DMS 273 treated with DMSO at 0.1 percent for 48 hours (cell line): Measurements from ENCODE around the gene APOBEC3G.

Source experiments
- DNase-seq: peaks from one replicate; lab custom pipeline; 2025; lab: John Stamatoyannopoulos, UW

Gene APOBEC3G

DNA sequence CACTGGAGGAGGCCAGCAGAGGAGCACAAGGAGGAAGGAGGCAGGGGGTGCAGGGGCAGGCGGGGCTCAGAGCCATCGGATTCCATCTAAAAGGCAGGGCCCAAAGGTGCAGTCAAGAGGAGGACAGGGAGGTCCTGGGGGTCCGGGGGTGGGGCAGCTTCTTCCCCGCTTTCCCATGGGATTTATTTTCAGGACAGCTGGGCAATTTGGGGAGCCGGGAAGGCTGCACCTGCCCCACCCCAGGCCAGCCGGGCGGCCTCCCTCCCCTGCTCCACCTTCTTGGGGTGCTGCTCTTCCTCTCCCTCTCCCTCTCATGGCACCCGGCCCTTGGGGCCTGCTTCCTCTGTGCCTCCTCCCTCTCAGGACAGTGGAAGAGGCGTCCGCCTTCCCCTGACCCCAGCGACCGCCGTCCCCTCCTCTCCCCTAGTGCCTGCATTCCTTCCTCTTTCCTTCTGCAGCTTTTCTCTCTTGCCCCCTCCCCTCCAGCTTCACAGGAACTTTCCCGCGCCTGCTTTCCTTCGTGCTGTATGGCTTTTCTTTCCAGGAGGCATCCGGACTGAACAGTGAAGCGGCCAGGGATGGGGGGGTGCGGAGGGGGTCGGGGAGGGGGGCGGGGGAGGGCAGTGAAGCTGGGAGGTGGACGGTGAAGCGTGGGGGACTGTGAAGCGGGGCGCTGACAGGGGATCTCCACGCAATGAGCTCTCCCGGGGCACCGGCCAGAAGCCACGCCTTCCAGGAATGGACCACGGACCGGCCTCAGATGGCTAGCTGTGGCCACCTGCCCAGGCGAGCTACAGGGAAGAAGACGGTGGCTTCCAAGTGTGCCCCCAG, 46.9 kb downstream of the APOBEC3G start:
- no peak for DNase-seq

DNA sequence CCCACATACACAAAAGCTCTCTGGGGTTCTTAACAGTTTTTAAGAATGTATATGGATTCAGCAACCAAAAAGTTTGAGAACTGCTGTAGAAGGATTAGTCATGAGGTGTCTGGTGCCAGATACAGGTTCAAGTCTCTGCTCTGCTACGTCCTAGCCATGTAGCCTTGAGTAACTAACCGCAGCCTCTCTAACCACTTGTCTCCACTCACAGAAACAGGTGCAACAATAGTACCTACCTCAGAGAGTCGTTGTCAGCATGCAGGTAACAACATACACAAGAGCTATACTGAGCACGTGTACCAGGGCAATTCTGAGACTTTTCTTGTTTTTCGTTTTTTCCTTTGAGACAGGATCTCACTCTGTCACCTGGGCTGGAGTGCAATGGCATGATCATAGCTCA, 48.5 kb downstream of the APOBEC3G start:
- no peak for DNase-seq

DNA sequence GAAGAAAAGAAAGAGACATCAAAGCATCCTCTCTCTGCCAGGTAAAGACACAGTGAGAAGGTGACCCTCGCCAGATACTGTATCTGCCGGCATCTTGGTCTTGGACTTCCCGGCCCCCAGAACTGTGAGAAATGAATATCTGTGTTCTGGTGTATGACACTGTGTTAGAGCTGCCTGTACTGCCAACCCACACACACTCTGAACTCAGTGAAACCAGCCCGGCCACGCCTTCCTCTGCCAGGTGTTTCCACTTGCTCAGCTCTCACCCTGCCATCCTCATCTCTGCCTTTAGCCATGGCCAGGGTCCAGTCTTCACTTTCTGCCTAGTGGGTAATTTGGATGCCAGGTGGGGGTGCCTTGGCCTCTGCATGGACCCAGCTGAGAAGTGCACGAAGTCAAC, 51.4 kb downstream of the APOBEC3G start:
- DNase-seq: no peak

DNA sequence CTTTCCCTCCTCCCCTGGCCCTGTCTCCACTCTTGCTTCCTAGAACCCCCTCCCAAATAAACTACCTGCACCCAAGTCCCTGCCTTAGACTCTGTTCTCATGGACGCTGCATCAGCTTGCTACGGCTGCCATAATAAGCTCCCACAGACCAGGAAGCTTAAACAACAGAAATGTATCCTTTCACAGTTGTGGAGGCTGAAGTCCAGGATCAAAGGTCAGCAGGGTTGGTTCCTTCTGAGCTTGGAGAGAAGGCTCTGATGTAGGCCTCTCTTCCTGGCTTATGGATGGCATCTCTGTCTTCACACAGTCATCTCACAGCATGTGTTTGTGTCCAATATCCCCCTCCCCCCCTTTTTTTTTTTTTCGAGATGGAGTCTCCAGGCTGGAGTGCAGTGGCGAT, 52.0 kb downstream of the APOBEC3G start:
- DNase-seq: no peak

DNA sequence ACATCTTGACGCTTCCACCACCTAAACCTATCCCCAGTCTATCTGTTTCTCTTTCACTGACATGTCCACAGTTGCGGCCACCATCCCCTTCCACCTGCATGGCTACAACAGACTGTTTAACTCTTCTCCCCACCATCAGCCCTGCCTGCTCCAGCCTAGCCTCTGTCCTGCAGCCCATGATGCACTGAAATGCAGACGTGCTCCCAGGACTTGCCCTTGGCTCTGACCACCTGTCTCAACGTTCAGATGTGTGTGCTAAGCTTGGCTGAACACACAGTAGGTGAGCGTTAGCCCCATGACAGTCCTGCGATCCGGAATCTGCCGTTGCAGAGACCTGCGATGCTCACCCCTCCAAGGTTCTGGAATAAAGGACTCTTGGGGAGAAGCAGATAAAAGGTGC, 52.7 kb downstream of the APOBEC3G start:
- DNase-seq: no peak

DNA sequence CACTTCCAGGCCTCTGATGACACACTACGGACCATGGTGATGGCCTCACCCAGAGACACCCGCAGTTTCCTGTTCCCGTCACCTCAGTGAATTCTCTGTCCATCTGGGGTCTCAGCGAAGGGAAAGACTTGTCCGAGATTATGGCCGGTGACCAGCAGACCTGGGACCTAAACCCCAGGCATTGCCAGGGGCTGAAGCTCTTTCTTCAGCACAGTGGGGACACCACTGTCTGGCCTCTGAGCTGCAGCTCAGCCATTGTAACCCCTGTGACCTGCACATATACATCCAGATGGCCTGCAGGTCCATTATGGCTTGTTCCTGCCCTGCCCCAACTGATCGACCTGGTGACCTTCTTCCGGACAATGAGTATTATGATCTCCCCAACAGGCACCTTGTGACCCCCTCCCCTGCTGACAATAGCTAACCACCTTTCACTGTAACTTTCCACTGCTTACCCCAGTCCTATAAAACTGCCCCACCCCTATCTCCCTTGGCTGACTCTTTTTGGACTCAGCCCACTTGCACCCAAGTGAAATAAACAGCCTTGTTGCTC, 53.2 kb downstream of the APOBEC3G start:
- no peak for DNase-seq

DNA sequence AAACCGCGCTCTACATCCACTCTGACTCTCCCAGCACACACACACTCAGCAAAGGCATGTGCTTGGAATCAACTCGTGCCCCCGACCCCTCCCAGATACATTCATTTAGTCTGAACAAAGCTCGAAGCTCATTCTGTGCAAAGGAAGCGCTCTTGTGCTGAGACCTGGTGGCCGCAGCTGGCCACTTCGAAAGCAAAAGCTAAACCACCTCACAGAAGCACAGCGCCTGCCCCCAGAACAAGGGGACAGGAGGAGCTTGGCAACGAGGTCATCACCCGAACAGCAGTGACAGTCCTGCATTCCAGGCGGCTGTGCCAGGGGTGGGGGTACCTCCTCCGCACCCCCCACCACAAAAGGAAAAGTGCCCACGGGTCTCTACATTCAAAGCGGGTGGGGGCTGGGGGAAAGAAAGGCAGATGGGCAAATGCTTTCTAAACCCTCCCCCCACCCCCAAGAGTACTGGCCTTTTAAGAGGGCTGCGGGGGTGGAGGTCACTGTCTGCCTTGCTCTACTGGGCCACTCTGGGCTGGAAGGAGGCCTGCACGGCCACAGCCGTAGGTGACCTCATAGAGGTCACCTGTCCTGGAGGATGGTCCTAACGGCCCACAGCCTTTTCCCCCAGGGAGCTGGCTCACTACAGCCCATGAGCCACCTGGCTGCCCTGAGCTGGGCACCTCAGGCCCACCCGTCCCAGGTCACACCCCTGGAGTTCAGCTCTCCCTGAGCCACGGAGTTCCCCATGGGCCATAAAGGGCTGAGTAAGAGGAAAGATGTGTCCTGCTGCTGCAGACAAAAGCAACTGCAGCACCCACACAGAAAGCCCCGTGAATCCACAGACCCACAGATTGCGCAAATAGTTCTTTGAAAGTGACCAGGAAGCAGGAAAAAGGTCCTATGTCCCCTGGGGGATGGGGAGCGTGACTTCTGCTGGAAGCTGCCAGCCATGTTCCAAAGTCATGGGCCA, 54.1 kb downstream of the APOBEC3G start:
- no peak for DNase-seq

DNA sequence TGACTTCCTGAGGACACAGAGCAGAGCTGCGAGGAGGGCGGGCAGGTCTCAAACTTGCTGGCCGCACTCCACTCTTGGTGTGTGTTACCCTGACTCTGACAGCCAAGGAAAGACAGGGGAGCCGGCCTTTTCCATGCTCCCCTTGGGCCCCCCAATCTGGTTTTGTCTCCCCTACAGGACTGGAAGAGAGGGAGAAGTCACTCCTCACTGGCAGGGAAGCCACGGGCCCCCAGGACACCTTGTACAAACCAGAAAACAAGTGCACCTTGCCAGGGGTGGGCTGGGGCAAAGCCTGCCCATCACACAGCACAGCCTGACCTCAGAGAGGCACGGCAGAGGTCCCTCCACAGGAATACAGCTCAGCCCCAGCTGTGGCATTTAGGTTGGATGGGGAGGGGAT, 55.2 kb downstream of the APOBEC3G start:
- no peak for DNase-seq

DNA sequence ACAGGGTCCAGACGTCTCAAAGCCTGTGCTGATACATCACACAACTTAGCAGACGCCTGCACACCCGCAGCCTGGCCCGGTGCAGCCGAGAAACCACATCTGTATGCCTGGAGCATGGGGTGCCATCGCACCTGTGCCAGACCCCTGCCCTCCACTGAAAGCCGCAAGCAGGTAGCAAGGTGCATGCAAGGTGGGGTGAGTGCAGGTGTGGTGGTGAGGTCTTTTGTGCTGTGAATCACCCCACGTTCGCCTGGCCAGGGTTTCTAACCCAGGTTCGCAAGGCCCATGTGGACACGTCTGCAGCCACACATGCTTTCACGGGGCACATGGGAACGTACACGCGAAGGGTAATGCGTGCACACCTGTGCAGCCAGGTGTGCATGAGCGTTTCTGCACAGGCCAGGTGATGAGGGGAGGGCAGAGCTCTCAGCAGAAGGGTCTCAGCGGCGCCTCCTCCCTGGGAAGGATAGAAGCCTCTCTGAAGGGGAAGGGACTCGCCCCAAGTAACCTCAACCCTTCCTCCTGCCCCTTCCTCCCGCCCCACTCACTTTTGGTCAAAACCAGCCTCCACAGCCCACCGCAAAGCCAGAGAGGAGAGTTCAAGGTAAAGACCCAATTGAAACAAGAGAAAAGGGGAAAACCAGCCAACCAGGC, 55.9 kb downstream of the APOBEC3G start:
- no peak for DNase-seq

DNA sequence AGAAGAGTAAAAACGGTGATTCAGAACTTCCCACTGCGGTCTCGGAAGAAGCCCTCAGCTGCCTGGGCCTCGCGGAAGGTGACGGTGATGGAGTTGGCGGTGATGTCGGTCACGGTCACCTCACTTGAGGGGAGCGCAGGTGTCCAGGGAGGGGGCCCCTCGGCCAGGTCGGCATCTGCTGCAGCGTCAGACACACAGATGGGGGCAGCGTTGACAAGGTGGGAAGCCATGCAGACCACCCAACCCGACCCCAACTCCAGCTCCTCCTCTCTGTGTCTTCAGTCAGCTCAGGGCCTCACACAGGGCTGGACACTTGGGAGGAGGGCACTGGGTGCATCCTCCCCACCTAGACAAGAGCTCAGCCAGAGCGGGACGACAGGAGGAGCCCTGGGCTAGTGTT, 56.8 kb downstream of the APOBEC3G start:
- DNase-seq: no peak

DNA sequence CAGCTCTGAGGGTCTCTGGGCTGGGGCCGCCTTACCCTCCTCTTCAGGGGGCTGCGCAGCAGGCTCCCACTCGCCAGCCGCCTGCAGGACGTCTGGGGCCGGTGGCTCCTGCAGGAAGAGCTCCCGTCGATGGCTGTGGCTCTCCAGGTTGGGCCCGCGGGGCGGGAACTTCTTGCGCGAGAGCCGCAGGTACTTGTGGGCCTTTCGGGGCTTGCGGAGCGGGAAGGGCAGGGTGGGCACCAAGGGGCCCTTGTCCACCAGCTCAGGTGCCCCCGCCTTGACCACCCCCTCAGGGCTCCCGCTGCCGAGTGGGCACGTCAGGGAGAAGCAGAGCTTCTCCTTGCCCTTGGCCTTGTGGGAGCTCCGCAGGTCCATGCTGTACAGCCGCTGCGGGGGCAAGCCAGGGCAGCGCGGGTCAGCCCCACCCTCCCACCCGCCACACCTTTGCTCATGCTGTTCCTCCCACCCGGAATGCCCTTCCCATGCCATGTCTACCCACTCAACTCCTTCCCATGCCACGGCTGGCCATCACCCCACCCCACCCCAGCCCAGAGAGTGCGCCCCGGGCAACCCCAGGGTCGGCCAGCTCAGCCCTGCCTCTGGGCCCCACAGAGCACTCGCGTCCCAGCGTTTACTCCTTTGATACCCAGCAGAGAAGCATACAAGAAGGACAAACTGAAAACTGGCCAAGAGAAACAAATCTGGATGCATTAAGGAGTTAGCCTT, 57.5 kb downstream of the APOBEC3G start:
- no peak for DNase-seq

DNA sequence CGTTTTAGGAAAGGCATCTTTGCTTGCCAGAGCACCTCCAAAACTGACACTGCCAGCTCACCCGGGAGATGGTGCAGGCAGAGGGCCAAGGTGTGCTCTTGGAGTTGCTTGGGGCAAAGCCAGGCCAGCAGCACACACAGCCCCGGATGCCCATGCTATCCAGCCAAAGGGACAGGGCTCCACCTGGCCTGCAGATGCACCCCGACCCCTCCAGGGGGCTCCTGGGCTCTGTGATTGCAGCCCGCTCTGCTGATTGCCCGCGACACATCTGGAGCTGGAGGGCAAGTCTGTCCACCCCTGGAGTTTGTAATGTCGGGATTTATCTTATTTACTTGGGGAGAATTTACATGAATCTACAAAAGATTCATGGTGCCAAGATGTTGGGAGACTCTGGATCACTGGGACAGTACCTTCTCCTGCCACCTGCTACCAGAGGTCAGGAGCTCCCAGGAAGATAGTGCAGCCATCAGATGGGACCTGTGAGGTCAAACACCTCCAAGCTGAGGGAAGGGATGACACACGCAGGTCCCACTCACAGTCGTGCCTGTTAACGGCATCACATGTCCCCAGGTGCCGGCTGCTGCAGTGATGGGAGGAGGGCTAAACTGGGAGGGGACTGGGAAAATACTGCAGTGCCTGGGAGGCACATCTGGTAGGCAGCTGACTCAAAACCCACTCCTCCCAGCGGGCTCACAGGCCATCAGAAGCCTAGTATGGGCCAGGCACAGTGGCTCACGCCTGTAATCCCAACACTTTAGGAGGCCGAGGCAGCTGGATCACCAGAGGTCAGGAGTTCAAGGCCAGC, 58.2 kb downstream of the APOBEC3G start:
- no peak for DNase-seq

DNA sequence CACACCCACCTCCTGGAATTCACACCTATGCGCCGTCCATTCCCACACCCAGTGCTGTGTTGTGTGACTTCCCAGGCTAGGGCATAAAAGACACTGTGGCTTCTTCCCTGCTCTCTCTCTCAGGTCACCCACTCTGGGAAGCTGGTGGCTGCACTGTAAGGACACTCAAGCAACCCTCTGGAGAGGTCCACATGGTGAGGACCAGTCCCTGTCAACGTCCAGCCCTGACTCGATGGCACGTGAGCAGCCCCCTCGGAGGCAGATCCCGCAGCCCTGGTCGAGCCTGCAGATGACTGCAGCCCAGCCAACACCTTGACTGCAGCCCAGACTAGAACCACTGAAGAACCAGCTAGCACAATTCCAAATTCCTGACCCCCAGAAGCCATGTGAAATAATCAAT, 59.2 kb downstream of the APOBEC3G start:
- DNase-seq: no peak
